Measurements from ENCODE around the gene SLC35G2. TPM values are rescaled to one million over a fixed set of nuclear protein-coding genes. Genes with fewer than 3 reads are reported as not detected.

The SLC35G2 gene
- total RNA-seq, 4 donors from 2014 or later: 2.9 to 6.4 (median 5.3) TPM

DNA sequence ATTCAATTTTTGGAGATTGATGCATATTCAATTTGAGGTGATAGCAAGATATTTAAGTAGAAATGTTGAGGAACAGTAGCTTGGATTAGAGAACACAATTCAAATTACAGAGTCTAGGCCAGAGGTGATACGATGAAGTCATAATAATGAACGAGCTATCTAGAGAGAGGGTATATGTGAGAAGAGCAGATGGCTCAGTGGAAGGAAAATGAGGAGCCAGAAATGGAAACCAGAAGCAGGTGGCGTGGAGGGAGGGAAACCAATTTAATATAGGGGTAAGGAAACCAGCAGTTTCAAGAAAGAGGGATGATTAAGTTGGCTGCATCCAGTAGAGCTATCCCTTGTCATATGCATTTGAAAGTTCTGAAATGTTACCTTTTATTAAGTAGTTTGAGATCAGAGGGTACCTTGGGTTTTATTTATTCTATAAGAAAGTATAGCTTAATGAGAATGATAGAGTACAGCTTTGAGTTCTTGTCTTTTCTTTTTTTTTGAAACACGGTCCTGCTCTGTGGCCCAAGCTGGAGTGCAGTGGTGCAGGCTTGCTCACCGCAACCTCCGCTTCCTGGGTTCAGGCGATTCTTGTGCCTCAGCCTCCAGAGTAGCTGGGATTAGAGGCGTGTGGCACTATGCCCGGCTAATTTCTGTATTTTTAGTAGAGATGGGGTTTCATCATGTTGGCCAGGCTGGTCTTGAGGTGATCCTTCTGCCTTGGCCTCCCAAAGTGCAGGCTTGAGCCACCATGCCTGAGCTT lies 65.2 kb downstream of the SLC35G2 start:
- WGBS: 92% methylated on average over 9 of the region's 9 CpGs
- intact Hi-C loops (cut with DNase I): no loop called here
- TF ChIP-seq EP300 (IDR thresholded peaks at IDR 0.05) (no peak), POLR2AphosphoS5 (IDR thresholded peaks at IDR 0.05) (no peak), POLR2A (IDR thresholded peaks at IDR 0.05; ENCODE audit: low read depth) (no peak)
- TF ChIP-seq, protein P1, sequence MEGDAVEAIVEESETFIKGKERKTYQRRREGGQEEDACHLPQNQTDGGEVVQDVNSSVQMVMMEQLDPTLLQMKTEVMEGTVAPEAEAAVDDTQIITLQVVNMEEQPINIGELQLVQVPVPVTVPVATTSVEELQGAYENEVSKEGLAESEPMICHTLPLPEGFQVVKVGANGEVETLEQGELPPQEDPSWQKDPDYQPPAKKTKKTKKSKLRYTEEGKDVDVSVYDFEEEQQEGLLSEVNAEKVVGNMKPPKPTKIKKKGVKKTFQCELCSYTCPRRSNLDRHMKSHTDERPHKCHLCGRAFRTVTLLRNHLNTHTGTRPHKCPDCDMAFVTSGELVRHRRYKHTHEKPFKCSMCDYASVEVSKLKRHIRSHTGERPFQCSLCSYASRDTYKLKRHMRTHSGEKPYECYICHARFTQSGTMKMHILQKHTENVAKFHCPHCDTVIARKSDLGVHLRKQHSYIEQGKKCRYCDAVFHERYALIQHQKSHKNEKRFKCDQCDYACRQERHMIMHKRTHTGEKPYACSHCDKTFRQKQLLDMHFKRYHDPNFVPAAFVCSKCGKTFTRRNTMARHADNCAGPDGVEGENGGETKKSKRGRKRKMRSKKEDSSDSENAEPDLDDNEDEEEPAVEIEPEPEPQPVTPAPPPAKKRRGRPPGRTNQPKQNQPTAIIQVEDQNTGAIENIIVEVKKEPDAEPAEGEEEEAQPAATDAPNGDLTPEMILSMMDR (IDR thresholded peaks at IDR 0.05): no peak

DNA sequence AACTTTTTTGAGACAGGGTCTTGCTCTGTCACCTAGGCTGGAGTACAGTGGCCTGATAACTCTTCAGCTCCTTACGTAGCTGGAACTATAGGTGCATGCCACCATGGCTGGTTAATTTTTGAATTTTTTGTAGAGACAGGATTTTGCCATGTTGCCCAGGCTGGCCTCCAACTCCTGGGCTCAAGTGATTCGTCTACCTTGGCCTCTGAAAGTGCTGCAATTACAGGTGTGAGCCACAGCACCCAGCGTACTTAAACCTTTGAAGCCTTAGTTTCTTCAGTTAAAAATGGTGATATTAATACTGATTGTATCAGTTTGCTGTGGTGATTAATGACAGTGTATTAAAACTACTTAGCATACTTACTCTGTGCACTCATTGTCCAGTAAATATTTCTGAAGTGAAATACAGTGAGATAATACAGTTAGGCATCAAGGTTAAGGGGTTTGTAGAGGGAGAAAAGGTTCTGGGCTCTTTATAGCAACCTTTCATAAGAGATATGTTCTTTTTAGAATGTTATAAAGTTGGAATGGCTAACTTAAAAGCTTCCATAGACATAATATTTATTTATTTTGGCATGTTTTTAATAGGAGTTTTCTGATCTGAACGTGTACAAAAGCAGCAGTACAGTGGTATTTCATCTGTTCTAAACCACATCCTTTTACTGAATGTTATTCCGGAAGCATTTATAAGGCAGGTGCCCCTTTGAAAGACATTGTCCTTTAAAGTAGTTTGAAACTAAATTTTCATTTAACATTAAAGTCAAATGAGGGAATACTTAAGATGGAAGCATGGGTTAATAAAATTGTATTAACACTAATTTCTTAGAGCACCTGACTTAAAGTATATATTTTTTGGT lies 66.7 kb downstream of the SLC35G2 start:
- Histone ChIP-seq H3K4me3 (no peak overlapping the region), H3K27me3 (no peaks in the 10 kb centered on the region), H3K27ac (replicated peaks in 1 of 4) (no peak overlapping the region), H3K9me3 (no peaks in the 10 kb centered on the region), H3K4me1 (peaks cover 8 to 39% (median 36%) of the 10 kb centered on the region in 4 donors), H3K36me3 (no peaks in the 10 kb centered on the region)
- no peak for TF ChIP-seq POLR2A (IDR thresholded peaks at IDR 0.05; ENCODE audit: low read depth)
- TF ChIP-seq POLR2AphosphoS5 (IDR thresholded peaks at IDR 0.05): no peak
- TF ChIP-seq, protein P1 (IDR thresholded peaks at IDR 0.05): no peak
- TF ChIP-seq EP300 (IDR thresholded peaks at IDR 0.05): no peak
- intact Hi-C loops (cut with DNase I): no loop called here
- 72% methylated on average over 5 of the region's 5 CpGs for WGBS
- DNase-seq (ENCODE audit: extremely low spot score): no peak

More for the DNA sequence above, 65.2 kb downstream of the SLC35G2 start:
- peaks cover 8 to 38% (median 35%) of the 10 kb centered on the region in 4 donors for H3K4me1 ChIP-seq
- H3K27ac ChIP-seq (replicated peaks in 1 of 4): no peak overlapping the region
- H3K4me3 ChIP-seq: no peak overlapping the region
- DNase-seq (ENCODE audit: extremely low spot score): no peak
- no peaks in the 10 kb centered on the region for H3K27me3 ChIP-seq
- H3K36me3 ChIP-seq: no peaks in the 10 kb centered on the region
- no peaks in the 10 kb centered on the region for H3K9me3 ChIP-seq

DNA sequence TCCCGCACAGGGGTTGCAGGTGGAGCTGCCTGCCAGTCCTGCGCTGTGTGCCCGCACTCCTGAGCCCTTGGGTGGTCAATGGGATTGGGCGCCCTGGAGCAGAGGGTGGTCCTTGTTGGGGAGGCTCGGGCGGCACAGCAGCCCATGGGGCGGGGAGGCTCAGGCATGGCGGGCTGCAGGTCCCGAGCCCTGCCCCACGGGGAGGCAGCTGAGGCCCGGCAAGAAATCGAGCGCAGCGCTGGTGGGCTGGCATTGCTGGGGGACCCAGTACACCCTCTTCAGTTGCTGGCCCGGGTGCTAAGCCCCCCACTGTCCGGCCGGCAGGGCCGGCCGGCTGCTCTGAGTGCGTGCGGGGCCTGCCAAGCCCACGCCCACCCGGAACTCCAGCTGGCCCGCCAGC lies 71.0 kb downstream of the SLC35G2 start:
- no peaks in the 10 kb centered on the region for H3K27me3 ChIP-seq
- TF ChIP-seq POLR2AphosphoS5 (IDR thresholded peaks at IDR 0.05): no peak
- TF ChIP-seq EP300 (IDR thresholded peaks at IDR 0.05): no peak
- TF ChIP-seq, protein P1 (IDR thresholded peaks at IDR 0.05): no peak
- no peak for TF ChIP-seq POLR2A (IDR thresholded peaks at IDR 0.05; ENCODE audit: low read depth)
- no peak overlapping the region for H3K4me3 ChIP-seq
- intact Hi-C loops (cut with DNase I): no loop called here
- WGBS: 100% methylated on average over 10 of the region's 24 CpGs
- no peaks in the 10 kb centered on the region for H3K9me3 ChIP-seq
- no peaks in the 10 kb centered on the region for H3K36me3 ChIP-seq
- H3K4me1 ChIP-seq: peaks cover 21 to 36% (median 34%) of the 10 kb centered on the region in 4 donors
- no peak for DNase-seq (ENCODE audit: extremely low spot score)
- no peak overlapping the region for H3K27ac ChIP-seq (replicated peaks in 1 of 4)

DNA sequence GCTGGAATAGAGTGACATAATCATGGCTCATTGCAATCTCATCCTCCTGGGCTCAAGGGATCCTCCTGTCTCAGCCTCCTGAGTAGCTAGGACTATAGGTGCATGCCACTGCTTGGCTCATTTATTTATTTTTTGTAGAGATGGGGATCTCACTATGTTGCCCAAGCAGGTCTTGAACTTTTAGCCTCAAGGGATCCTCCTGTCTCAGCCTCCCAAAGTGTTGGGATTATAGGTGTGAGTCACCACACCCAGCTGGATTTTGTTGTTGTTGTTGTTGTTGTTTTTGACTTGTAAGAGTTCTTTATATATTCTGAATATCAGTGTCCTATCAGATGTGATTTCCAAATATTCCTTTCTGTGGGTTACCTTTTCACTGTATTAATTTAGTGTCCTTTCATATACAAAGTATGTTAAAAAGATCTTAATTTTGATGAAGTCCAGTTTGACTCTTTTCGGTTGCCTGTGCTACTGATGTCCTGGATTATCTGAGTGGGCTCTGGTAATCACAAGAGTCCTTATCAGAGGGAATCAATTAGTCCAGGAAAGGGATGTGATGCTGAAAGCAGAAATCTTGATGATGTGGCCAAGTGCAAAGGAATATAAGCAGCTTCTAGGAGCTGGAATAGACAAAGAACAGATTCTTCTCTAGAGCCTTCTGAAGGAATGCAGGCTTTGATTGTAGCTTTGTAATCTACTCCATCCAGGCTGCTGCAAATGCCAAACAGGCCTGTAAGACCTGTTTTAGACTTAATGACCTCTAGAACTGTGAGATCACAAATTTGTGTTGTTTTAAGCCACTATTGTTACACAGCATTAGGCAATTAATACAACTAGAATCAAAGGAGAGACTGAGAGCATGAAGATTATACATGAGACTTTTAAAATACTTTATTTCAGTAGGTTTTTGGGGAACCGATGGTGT lies 73.3 kb downstream of the SLC35G2 start:
- DNase-seq (ENCODE audit: extremely low spot score): no peak
- TF ChIP-seq POLR2A (IDR thresholded peaks at IDR 0.05; ENCODE audit: low read depth): no peak
- TF ChIP-seq, protein P1 (IDR thresholded peaks at IDR 0.05): no peak
- no peak for TF ChIP-seq EP300 (IDR thresholded peaks at IDR 0.05)
- no peak for TF ChIP-seq POLR2AphosphoS5 (IDR thresholded peaks at IDR 0.05)
- intact Hi-C loops (cut with DNase I): no loop called here
- no peaks in the 10 kb centered on the region for H3K36me3 ChIP-seq
- no peaks in the 10 kb centered on the region for H3K9me3 ChIP-seq
- WGBS: 50% methylated on average over 2 of the region's 2 CpGs
- no peak overlapping the region for H3K4me3 ChIP-seq
- H3K27ac ChIP-seq (replicated peaks in 1 of 4): no peak overlapping the region
- H3K4me1 ChIP-seq: peaks cover 13 to 24% (median 18%) of the 10 kb centered on the region in 4 donors
- no peaks in the 10 kb centered on the region for H3K27me3 ChIP-seq
